GM23338 (cell line): ENCODE measurements around the gene ASAP2. TPM values are rescaled to one million over a fixed set of nuclear protein-coding genes. Genes with fewer than 3 reads are reported as not detected.

ENCODE experiments used
- ATAC-seq: fragments of 200-7000 bp; cut with Tn5 transposase; 3 replicates; pipeline ENCODE4 v1.9.1; 2020
- DNase-seq: peaks from one replicate; pipeline ENCODE4 v3.0.0-alpha.2; 2015; ENCODE audit warnings: low spot score
- H2AFZ ChIP-seq: fragments of 200-600 bp; sonication (generic); 2 replicates; pipeline ENCODE4 v1.8.0; 2016; ENCODE audit warnings: antibody characterized with exemption, mild to moderate bottlenecking, moderate library complexity
- H3F3A ChIP-seq: fragments of 200-600 bp; sonication (generic); replicated peaks from 2 replicates; pipeline ENCODE4 v1.8.0; 2017; ENCODE audit warnings: antibody characterized with exemption, mixed run types, low read depth
- H3K27ac ChIP-seq: fragments of 200-600 bp; sonication (generic); 2 replicates; pipeline ENCODE4 v1.6.1; 2016; ENCODE audit warnings: low read depth
- H3K27me3 ChIP-seq: fragments of 200-600 bp; sonication (generic); 2 replicates; pipeline ENCODE4 v1.8.0; 2016; ENCODE audit warnings: mild to moderate bottlenecking, mixed run types, moderate library complexity; ENCODE audit not compliant: insufficient read depth
- H3K36me3 ChIP-seq: fragments of 200-600 bp; sonication (generic); 2 replicates; pipeline ENCODE4 v1.8.0; 2016; ENCODE audit warnings: mild to moderate bottlenecking; ENCODE audit not compliant: insufficient read depth
- H3K4me1 ChIP-seq: fragments of 200-600 bp; sonication (generic); 2 replicates; pipeline ENCODE4 v1.8.0; 2016; ENCODE audit warnings: mild to moderate bottlenecking, moderate library complexity; ENCODE audit not compliant: insufficient read depth
- H3K4me2 ChIP-seq: fragments of 200-600 bp; sonication (generic); 2 replicates; pipeline ENCODE4 v1.7.1; 2017; ENCODE audit warnings: mixed run types
- H3K4me3 ChIP-seq: fragments of 200-600 bp; sonication (generic); 2 replicates; pipeline ENCODE4 v1.6.1; 2016; ENCODE audit warnings: mixed run types
- H3K79me2 ChIP-seq: fragments of 200-600 bp; sonication (generic); replicated peaks from 2 replicates; pipeline ENCODE4 v1.8.0; 2017; ENCODE audit warnings: mild to moderate bottlenecking; ENCODE audit not compliant: insufficient read depth
- H3K9me2 ChIP-seq: fragments of 200-600 bp; sonication (generic); 2 replicates; pipeline ENCODE4 v1.8.0; 2017; ENCODE audit not compliant: insufficient read depth
- H4K20me1 ChIP-seq: fragments of 200-600 bp; sonication (generic); replicated peaks from 2 replicates; pipeline ENCODE4 v1.8.0; 2017; ENCODE audit warnings: mild to moderate bottlenecking; ENCODE audit not compliant: insufficient read depth
- H3K27ac Mint-ChIP-seq: 2 replicates; pipeline ENCODE4 v1.8.0; 2020; ENCODE audit warnings: inconsistent platforms, mild to moderate bottlenecking, moderate library complexity, mixed read lengths
- H3K27me3 Mint-ChIP-seq: 3 replicates; pipeline ENCODE4 v1.8.0; 2022; ENCODE audit warnings: low read depth, mild to moderate bottlenecking, moderate library complexity, mixed read lengths, inconsistent platforms; ENCODE audit not compliant: insufficient read depth, poor library complexity
- H3K36me3 Mint-ChIP-seq: 3 replicates; pipeline ENCODE4 v1.8.0; 2021; ENCODE audit warnings: low read depth, mild to moderate bottlenecking, inconsistent platforms, moderate library complexity, mixed read lengths
- H3K4me1 Mint-ChIP-seq: 3 replicates; pipeline ENCODE4 v1.8.0; 2020; ENCODE audit warnings: mild to moderate bottlenecking, inconsistent platforms, mixed read lengths
- H3K4me3 Mint-ChIP-seq: 3 replicates; pipeline ENCODE4 v1.8.0; 2021; ENCODE audit warnings: moderate library complexity, mild to moderate bottlenecking, inconsistent platforms, mixed read lengths
- H3K9me3 Mint-ChIP-seq: 3 replicates; pipeline ENCODE4 v1.8.0; 2020; ENCODE audit warnings: moderate library complexity, mild to moderate bottlenecking, inconsistent platforms, mixed read lengths
- CREB1 ChIP-seq: fragments of 250-450 bp; sonication (Bioruptor Pico); IDR thresholded peaks from 2 replicates; pipeline ENCODE4 v1.5.0; 2020; ENCODE audit warnings: low read depth, mild to moderate bottlenecking, moderate library complexity
- EZH2 ChIP-seq: fragments of 200-600 bp; sonication (generic); IDR thresholded peaks from one replicate; pipeline ENCODE4 v1.8.0; 2017; ENCODE audit warnings: antibody characterized with exemption, mild to moderate bottlenecking, low read depth; ENCODE audit not compliant: unreplicated experiment
- EZH2phosphoT487 ChIP-seq: fragments of 200-600 bp; sonication (generic); IDR thresholded peaks from one replicate; pipeline ENCODE4 v1.8.1; 2018; ENCODE audit warnings: antibody characterized with exemption; ENCODE audit not compliant: unreplicated experiment
- JUNB ChIP-seq: IDR thresholded peaks from one replicate; pipeline ENCODE4 v1.6.1; 2016; ENCODE audit warnings: antibody characterized with exemption; ENCODE audit not compliant: unreplicated experiment
- NANOG ChIP-seq: IDR thresholded peaks from 2 replicates; pipeline ENCODE4 v1.6.1; 2016; ENCODE audit warnings: antibody characterized with exemption, borderline replicate concordance
- POLR2AphosphoS5 ChIP-seq: IDR thresholded peaks from 2 replicates; pipeline ENCODE4 v1.6.1; 2016; ENCODE audit warnings: antibody characterized with exemption, low read depth
- ZNF114 ChIP-seq: fragments of 250-450 bp; sonication (Bioruptor Pico); IDR thresholded peaks from 2 replicates; pipeline ENCODE4 v1.5.0; 2020; ENCODE audit warnings: mild to moderate bottlenecking, moderate library complexity
- ZNF331 ChIP-seq: fragments of 250-450 bp; sonication (Bioruptor Pico); IDR thresholded peaks from 2 replicates; pipeline ENCODE4 v1.5.0; 2020; ENCODE audit warnings: low read depth, mild to moderate bottlenecking, moderate library complexity
- polyA plus RNA-seq: library from polyadenylated mRNA; unstranded; fragments of >200 nt; fragmentation: Nextera tagmentation; extraction: Ambion mirVana; gene quantifications from 2 replicates; pipeline ENCODE4 v1.2.1, GENCODE V29; 2016
- total RNA-seq: library from RNA; depleted of rRNA; stranded (reverse); fragments of >200 nt; shearing (Covaris generic); gene quantifications from 2 replicates; pipeline ENCODE4 v1.2.3, GENCODE V29; 2014
- TF ChIP-seq, protein P1 (sequence below): IDR thresholded peaks from one replicate; pipeline ENCODE4 v1.6.1; 2018; ENCODE audit warnings: antibody characterized with exemption; ENCODE audit not compliant: unreplicated experiment
- TF ChIP-seq, protein P2 (sequence below): fragments of 250-450 bp; sonication (Bioruptor Pico); IDR thresholded peaks from 2 replicates; pipeline ENCODE4 v1.5.0; 2020; ENCODE audit warnings: mild to moderate bottlenecking, moderate library complexity
- TF ChIP-seq, protein P3 (sequence below): IDR thresholded peaks from 2 replicates; pipeline ENCODE4 v1.6.1; 2016; ENCODE audit warnings: antibody characterized with exemption
- TF ChIP-seq, protein P4 (sequence below), 2 experiments: fragments of 200-600 bp in 1 of 2; sonication (generic) in 1 of 2; conservative IDR thresholded peaks; 2 replicates each; pipeline versions ENCODE4 v1.5.1 to v1.6.1; 2016 to 2017; ENCODE audit warnings: antibody characterized with exemption in 2 of 2, low read depth in 2 of 2, mild to moderate bottlenecking in 2 of 2, moderate library complexity in 1 of 2

ASAP2 gene
- total and polyA plus RNA-seq, 2 experiments from 2014 or later, result 2.6 to 15.6 TPM

DNA sequence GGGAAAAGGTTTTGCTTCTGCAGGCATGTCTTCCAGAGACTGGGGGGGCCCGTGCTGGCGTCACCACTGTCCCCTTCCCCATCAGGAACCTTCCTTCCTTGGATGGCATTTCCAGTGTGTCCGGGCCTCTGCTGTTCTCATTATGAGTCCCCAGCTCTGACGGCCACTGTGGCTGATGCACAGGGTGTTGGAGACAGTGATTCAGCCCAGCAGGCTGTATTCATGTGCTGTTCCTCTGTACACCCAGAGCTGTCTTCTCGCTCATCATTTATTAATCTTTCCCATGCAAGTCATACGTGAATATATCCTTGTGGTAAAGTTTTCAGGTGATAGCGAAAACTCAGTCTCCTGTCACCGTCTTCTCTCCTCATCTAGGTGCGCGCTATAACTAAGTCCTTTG lies 57.7 kb downstream of the ASAP2 start:
- Histone ChIP-seq H3K4me2 (no peak overlapping the region), H3K36me3 (no peaks in the 10 kb centered on the region), H3K79me2 (peaks cover 57% of the 10 kb centered on the region), H4K20me1 (peaks cover 4% of the 10 kb centered on the region; the same call in 1 of the 2 replicates), H3K27ac (no peak overlapping the region), H3K9me2 (no peaks in the 10 kb centered on the region), H3K27me3 (no peaks in the 10 kb centered on the region), H3K4me3 (no peak overlapping the region), H3K4me1 (peaks cover 6% of the 10 kb centered on the region), H3F3A (no peaks in the 10 kb centered on the region), H2AFZ (no peak overlapping the region)
- DNase-seq (no peak), ATAC-seq (no peak)
- Mint-ChIP-seq H3K27me3 (peaks cover 10% of the 10 kb centered on the region), H3K36me3 (no peaks in the 10 kb centered on the region), H3K9me3 (no peaks in the 10 kb centered on the region), H3K27ac (no peak overlapping the region), H3K4me1 (peaks cover 54% of the 10 kb centered on the region), H3K4me3 (no peak overlapping the region)
- TF ChIP-seq, protein P1, sequence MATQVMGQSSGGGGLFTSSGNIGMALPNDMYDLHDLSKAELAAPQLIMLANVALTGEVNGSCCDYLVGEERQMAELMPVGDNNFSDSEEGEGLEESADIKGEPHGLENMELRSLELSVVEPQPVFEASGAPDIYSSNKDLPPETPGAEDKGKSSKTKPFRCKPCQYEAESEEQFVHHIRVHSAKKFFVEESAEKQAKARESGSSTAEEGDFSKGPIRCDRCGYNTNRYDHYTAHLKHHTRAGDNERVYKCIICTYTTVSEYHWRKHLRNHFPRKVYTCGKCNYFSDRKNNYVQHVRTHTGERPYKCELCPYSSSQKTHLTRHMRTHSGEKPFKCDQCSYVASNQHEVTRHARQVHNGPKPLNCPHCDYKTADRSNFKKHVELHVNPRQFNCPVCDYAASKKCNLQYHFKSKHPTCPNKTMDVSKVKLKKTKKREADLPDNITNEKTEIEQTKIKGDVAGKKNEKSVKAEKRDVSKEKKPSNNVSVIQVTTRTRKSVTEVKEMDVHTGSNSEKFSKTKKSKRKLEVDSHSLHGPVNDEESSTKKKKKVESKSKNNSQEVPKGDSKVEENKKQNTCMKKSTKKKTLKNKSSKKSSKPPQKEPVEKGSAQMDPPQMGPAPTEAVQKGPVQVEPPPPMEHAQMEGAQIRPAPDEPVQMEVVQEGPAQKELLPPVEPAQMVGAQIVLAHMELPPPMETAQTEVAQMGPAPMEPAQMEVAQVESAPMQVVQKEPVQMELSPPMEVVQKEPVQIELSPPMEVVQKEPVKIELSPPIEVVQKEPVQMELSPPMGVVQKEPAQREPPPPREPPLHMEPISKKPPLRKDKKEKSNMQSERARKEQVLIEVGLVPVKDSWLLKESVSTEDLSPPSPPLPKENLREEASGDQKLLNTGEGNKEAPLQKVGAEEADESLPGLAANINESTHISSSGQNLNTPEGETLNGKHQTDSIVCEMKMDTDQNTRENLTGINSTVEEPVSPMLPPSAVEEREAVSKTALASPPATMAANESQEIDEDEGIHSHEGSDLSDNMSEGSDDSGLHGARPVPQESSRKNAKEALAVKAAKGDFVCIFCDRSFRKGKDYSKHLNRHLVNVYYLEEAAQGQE, result no peak
- TF ChIP-seq ZNF114 (CRISPR knock-in tag) (no peak), NANOG (no peak), CREB1 (CRISPR knock-in tag) (no peak), EZH2phosphoT487 (no peak), EZH2 (no peak), ZNF331 (CRISPR knock-in tag) (no peak), JUNB (no peak), POLR2AphosphoS5 (no peak)
- TF ChIP-seq, protein P2, sequence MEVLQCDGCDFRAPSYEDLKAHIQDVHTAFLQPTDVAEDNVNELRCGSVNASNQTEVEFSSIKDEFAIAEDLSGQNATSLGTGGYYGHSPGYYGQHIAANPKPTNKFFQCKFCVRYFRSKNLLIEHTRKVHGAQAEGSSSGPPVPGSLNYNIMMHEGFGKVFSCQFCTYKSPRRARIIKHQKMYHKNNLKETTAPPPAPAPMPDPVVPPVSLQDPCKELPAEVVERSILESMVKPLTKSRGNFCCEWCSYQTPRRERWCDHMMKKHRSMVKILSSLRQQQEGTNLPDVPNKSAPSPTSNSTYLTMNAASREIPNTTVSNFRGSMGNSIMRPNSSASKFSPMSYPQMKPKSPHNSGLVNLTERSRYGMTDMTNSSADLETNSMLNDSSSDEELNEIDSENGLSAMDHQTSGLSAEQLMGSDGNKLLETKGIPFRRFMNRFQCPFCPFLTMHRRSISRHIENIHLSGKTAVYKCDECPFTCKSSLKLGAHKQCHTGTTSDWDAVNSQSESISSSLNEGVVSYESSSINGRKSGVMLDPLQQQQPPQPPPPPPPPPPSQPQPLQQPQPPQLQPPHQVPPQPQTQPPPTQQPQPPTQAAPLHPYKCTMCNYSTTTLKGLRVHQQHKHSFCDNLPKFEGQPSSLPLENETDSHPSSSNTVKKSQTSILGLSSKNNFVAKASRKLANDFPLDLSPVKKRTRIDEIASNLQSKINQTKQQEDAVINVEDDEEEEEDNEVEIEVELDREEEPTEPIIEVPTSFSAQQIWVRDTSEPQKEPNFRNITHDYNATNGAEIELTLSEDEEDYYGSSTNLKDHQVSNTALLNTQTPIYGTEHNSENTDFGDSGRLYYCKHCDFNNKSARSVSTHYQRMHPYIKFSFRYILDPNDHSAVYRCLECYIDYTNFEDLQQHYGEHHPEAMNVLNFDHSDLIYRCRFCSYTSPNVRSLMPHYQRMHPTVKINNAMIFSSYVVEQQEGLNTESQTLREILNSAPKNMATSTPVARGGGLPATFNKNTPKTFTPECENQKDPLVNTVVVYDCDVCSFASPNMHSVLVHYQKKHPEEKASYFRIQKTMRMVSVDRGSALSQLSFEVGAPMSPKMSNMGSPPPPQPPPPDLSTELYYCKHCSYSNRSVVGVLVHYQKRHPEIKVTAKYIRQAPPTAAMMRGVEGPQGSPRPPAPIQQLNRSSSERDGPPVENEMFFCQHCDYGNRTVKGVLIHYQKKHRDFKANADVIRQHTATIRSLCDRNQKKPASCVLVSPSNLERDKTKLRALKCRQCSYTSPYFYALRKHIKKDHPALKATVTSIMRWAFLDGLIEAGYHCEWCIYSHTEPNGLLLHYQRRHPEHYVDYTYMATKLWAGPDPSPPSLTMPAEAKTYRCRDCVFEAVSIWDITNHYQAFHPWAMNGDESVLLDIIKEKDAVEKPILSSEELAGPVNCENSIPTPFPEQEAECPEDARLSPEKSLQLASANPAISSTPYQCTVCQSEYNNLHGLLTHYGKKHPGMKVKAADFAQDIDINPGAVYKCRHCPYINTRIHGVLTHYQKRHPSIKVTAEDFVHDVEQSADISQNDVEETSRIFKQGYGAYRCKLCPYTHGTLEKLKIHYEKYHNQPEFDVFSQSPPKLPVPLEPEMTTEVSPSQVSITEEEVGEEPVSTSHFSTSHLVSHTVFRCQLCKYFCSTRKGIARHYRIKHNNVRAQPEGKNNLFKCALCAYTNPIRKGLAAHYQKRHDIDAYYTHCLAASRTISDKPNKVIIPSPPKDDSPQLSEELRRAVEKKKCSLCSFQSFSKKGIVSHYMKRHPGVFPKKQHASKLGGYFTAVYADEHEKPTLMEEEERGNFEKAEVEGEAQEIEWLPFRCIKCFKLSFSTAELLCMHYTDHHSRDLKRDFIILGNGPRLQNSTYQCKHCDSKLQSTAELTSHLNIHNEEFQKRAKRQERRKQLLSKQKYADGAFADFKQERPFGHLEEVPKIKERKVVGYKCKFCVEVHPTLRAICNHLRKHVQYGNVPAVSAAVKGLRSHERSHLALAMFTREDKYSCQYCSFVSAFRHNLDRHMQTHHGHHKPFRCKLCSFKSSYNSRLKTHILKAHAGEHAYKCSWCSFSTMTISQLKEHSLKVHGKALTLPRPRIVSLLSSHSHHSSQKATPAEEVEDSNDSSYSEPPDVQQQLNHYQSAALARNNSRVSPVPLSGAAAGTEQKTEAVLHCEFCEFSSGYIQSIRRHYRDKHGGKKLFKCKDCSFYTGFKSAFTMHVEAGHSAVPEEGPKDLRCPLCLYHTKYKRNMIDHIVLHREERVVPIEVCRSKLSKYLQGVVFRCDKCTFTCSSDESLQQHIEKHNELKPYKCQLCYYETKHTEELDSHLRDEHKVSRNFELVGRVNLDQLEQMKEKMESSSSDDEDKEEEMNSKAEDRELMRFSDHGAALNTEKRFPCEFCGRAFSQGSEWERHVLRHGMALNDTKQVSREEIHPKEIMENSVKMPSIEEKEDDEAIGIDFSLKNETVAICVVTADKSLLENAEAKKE (CRISPR knock-in tag), result no peak
- TF ChIP-seq, protein P3, sequence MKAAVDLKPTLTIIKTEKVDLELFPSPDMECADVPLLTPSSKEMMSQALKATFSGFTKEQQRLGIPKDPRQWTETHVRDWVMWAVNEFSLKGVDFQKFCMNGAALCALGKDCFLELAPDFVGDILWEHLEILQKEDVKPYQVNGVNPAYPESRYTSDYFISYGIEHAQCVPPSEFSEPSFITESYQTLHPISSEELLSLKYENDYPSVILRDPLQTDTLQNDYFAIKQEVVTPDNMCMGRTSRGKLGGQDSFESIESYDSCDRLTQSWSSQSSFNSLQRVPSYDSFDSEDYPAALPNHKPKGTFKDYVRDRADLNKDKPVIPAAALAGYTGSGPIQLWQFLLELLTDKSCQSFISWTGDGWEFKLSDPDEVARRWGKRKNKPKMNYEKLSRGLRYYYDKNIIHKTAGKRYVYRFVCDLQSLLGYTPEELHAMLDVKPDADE, result no peak
- TF ChIP-seq, protein P4, sequence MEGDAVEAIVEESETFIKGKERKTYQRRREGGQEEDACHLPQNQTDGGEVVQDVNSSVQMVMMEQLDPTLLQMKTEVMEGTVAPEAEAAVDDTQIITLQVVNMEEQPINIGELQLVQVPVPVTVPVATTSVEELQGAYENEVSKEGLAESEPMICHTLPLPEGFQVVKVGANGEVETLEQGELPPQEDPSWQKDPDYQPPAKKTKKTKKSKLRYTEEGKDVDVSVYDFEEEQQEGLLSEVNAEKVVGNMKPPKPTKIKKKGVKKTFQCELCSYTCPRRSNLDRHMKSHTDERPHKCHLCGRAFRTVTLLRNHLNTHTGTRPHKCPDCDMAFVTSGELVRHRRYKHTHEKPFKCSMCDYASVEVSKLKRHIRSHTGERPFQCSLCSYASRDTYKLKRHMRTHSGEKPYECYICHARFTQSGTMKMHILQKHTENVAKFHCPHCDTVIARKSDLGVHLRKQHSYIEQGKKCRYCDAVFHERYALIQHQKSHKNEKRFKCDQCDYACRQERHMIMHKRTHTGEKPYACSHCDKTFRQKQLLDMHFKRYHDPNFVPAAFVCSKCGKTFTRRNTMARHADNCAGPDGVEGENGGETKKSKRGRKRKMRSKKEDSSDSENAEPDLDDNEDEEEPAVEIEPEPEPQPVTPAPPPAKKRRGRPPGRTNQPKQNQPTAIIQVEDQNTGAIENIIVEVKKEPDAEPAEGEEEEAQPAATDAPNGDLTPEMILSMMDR (conservative IDR thresholded peaks at IDR 0.05; ENCODE audit: low read depth in 2 of 2), result no peak
